OCI-LY1 (cell line): ENCODE measurements around the gene MAGEL2.

Experiments used
- H2AFZ ChIP-seq: fragments of 200-600 bp; sonication (generic), shearing (Covaris generic); 2 replicates; pipeline ENCODE4 v1.6.0; 2014; ENCODE audit warnings: antibody characterized with exemption, mild to moderate bottlenecking, low read length
- H3F3A ChIP-seq: fragments of 200-600 bp; sonication (generic), shearing (Covaris generic); 2 replicates; pipeline ENCODE4 v1.6.0; 2014; ENCODE audit warnings: mild to moderate bottlenecking, antibody characterized with exemption, low read length, moderate library complexity; ENCODE audit not compliant: insufficient read depth
- H3K27ac ChIP-seq: fragments of 200-600 bp; sonication (generic); 2 replicates; pipeline ENCODE4 v1.5.1; 2014; ENCODE audit warnings: low read length, mixed run types, mild to moderate bottlenecking, low read depth; ENCODE audit not compliant: poor library complexity, severe bottlenecking
- H3K27me3 ChIP-seq: fragments of 200-600 bp; sonication (generic); 2 replicates; pipeline ENCODE4 v1.6.0; 2014; ENCODE audit warnings: antibody characterized with exemption, mild to moderate bottlenecking, low read length, moderate library complexity; ENCODE audit not compliant: insufficient read depth
- H3K36me3 ChIP-seq: fragments of 200-600 bp; sonication (generic); 2 replicates; pipeline ENCODE4 v1.6.1; 2014; ENCODE audit warnings: mild to moderate bottlenecking, antibody characterized with exemption, low read length, moderate library complexity, mixed read lengths; ENCODE audit not compliant: insufficient read depth
- H3K4me1 ChIP-seq: fragments of 200-600 bp; sonication (generic); 2 replicates; pipeline ENCODE4 v1.5.1; 2014; ENCODE audit warnings: mild to moderate bottlenecking, low read length, moderate library complexity; ENCODE audit not compliant: insufficient read depth, severe bottlenecking
- H3K4me2 ChIP-seq: fragments of 200-600 bp; sonication (generic), shearing (Covaris generic); 2 replicates; pipeline ENCODE4 v1.6.1; 2014; ENCODE audit warnings: low read length
- H3K4me3 ChIP-seq: fragments of 200-600 bp; sonication (generic); 2 replicates; pipeline ENCODE4 v1.5.1; 2014; ENCODE audit warnings: low read length, low read depth, mild to moderate bottlenecking, mixed read lengths; ENCODE audit not compliant: poor library complexity, severe bottlenecking
- H3K79me2 ChIP-seq: fragments of 200-600 bp; shearing (Covaris generic); 2 replicates; pipeline ENCODE4 v1.6.1; 2016; ENCODE audit warnings: mixed run types, low read length, mixed read lengths; ENCODE audit not compliant: insufficient read depth
- H3K9ac ChIP-seq: fragments of 200-600 bp; sonication (generic), shearing (Covaris generic); 2 replicates; pipeline ENCODE4 v1.6.1; 2014; ENCODE audit warnings: mild to moderate bottlenecking, low read length, mixed read lengths
- H3K9me2 ChIP-seq: fragments of 200-600 bp; sonication (generic), shearing (Covaris generic); 2 replicates; pipeline ENCODE4 v1.6.1; 2014; ENCODE audit warnings: low read depth, mild to moderate bottlenecking, low read length, mixed read lengths
- H3K9me3 ChIP-seq: fragments of 200-600 bp; shearing (Covaris generic); 2 replicates; pipeline ENCODE4 v1.6.1; 2014; ENCODE audit warnings: low read length, mixed read lengths
- H4K20me1 ChIP-seq: fragments of 200-600 bp; sonication (generic), shearing (Covaris generic); 2 replicates; pipeline ENCODE4 v1.6.0; 2016; ENCODE audit warnings: mild to moderate bottlenecking, low read length; ENCODE audit not compliant: insufficient read depth
- CTCF ChIP-seq: fragments of 200-600 bp; sonication (generic), shearing (Covaris generic); IDR thresholded peaks from 2 replicates; pipeline ENCODE4 v1.5.1; 2017; ENCODE audit warnings: mild to moderate bottlenecking, antibody characterized with exemption, low read length, moderate library complexity, mixed read lengths
- EZH2 ChIP-seq: fragments of 200-600 bp; sonication (generic), shearing (Covaris generic); IDR thresholded peaks from 2 replicates; pipeline ENCODE4 v1.8.0; 2017; ENCODE audit warnings: borderline replicate concordance, mixed run types, mild to moderate bottlenecking, antibody characterized with exemption, low read length, moderate library complexity, mixed read lengths

Gene MAGEL2

DNA sequence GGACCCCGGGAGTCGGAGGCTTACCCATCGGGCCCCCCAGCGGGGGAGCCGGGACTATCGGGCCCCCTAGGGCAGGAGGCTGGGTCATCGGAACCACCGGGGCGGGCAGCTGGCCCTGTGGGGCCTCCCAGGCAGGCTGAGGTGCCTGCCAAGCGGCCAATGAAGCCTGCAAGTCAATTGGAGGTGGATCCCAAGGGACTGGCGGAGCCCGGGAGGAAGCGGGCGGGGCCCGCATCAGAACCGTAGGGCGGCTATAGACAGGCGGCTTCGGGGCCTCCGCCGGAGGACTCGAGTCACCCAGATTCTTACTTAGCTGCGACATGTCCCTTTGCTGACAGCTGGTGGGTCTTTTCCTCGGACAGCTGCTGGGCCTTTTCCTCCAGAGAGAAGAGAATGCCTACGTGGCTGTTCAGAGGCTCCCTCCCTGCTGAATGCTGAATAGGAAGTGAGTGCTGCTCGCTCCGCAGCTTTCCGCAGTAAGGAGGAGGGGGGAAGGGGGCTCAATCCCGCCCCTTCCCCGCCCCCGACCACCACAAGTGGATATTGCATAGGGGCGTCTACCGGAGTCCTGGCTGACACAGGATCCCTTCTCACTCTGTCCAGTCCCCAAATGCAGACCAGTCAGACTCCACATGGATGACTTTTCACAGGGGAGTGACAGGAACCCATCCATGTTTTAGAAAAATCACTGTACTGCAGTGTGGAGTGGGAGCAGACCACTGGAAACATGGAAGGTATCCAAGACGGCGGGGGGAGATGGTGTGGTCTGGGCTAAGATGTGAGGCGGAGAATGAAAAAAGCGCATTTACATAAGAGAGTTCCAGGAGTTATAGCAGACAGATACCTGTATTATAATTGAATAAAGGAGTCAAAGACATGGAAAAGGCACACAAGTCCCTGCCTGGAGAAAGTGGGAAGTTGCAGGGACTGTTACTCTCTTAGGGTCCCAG is at the start of gene MAGEL2:
TSS of gene MAGEL2 (minus strand) at position 447 of the 950 bp plus-strand sequence. CDS start at position 322, 125 bp downstream.
- H3K9me3 ChIP-seq, result no peaks in the 10 kb centered on the region
- no peak within 1 kb of the TSS for H3K9ac ChIP-seq
- H3K79me2 ChIP-seq, result no peaks in the 10 kb centered on the region
- H3K4me3 ChIP-seq, result no peak within 1 kb of the TSS
- H3K36me3 ChIP-seq, result no peaks in the 10 kb centered on the region
- no peaks in the 10 kb centered on the region for H3K4me1 ChIP-seq
- no peak within 1 kb of the TSS for H3K4me2 ChIP-seq
- no peaks in the 10 kb centered on the region for H4K20me1 ChIP-seq
- H2AFZ ChIP-seq, result no peak within 1 kb of the TSS
- H3F3A ChIP-seq, result no peaks in the 10 kb centered on the region
- no peaks in the 10 kb centered on the region for H3K9me2 ChIP-seq
- TF ChIP-seq EZH2, result no peak
- no peak for TF ChIP-seq CTCF
- H3K27ac ChIP-seq, result no peak within 1 kb of the TSS
- H3K27me3 ChIP-seq, result 0 out of 2 replicates have a peak, but pooled peaks cover 3% of the 10 kb centered on the region

- H2AFZ ChIP-seq, result no peak overlapping the region
Observed at GRCh38 chr15:23695282-23695681, 47.6 kb upstream of the MAGEL2 start.

GRCh38 chr15:23694592-23694991 is 46.9 kb upstream of the MAGEL2 start:
- TF ChIP-seq EZH2 (no peak), CTCF (no peak)
- Histone ChIP-seq H4K20me1 (no peaks in the 10 kb centered on the region), H2AFZ (no peak overlapping the region), H3K4me2 (no peak overlapping the region), H3K9me2 (no peaks in the 10 kb centered on the region), H3K4me3 (no peak overlapping the region), H3K4me1 (no peaks in the 10 kb centered on the region), H3K27me3 (no peaks in the 10 kb centered on the region), H3K36me3 (no peaks in the 10 kb centered on the region), H3K9me3 (no peaks in the 10 kb centered on the region), H3F3A (no peaks in the 10 kb centered on the region), H3K79me2 (no peaks in the 10 kb centered on the region), H3K9ac (no peak overlapping the region), H3K27ac (no peak overlapping the region)

More at GRCh38 chr15:23695282-23695681, 47.6 kb upstream of the MAGEL2 start:
- H3K9me3 ChIP-seq, result no peaks in the 10 kb centered on the region
- no peaks in the 10 kb centered on the region for H3K9me2 ChIP-seq
- no peak overlapping the region for H3K4me3 ChIP-seq
- H3K36me3 ChIP-seq, result no peaks in the 10 kb centered on the region
- no peaks in the 10 kb centered on the region for H4K20me1 ChIP-seq
- no peaks in the 10 kb centered on the region for H3K27me3 ChIP-seq
- no peak overlapping the region for H3K27ac ChIP-seq
- no peaks in the 10 kb centered on the region for H3K4me1 ChIP-seq
- H3K9ac ChIP-seq, result no peak overlapping the region
- H3F3A ChIP-seq, result no peaks in the 10 kb centered on the region
- TF ChIP-seq CTCF, result no peak
- TF ChIP-seq EZH2, result no peak
- H3K79me2 ChIP-seq, result no peaks in the 10 kb centered on the region
- no peak overlapping the region for H3K4me2 ChIP-seq
